GM12801 (cell line): ENCODE results near the gene AOPEP.

Experiments used
- CTCF ChIP-seq: IDR thresholded peaks from one replicate; pipeline ENCODE4 v1.5.1; 2011; ENCODE audit warnings: control low read depth; ENCODE audit not compliant: insufficient read length; ENCODE audit errors: extremely low read depth

Gene AOPEP

GRCh38 chr9:95085036-95085770, 358.7 kb downstream of the AOPEP start:
- TF ChIP-seq CTCF, result no peak

GRCh38 chr9:95085861-95086563, 359.5 kb downstream of the AOPEP start:
- no peak for TF ChIP-seq CTCF

- no peak for TF ChIP-seq CTCF
These were observed 360.1 kb downstream of the AOPEP start for GRCh38 chr9:95086564-95086955.

- TF ChIP-seq CTCF, result no peak
These were observed 361.3 kb downstream of the AOPEP start for GRCh38 chr9:95087659-95088242.

- TF ChIP-seq CTCF, result no peak
These were observed 362.1 kb downstream of the AOPEP start for GRCh38 chr9:95088421-95089161.

- no peak for TF ChIP-seq CTCF
These were observed 362.9 kb downstream of the AOPEP start for GRCh38 chr9:95089257-95090022.
